GM18858 (cell line): Measurements from ENCODE around the gene R3HDM4.
"Not testable (repeated sequence)": the region's sequence is repeated elsewhere in the genome, so short reads cannot be mapped to it uniquely, and the experiment has no call there.

Source experiments
- ATAC-seq: cut with Tn5 transposase; IDR thresholded peaks from one replicate; pipeline ENCODE4 v1.9.1; 2021; ENCODE audit not compliant: unreplicated experiment

Gene R3HDM4

DNA sequence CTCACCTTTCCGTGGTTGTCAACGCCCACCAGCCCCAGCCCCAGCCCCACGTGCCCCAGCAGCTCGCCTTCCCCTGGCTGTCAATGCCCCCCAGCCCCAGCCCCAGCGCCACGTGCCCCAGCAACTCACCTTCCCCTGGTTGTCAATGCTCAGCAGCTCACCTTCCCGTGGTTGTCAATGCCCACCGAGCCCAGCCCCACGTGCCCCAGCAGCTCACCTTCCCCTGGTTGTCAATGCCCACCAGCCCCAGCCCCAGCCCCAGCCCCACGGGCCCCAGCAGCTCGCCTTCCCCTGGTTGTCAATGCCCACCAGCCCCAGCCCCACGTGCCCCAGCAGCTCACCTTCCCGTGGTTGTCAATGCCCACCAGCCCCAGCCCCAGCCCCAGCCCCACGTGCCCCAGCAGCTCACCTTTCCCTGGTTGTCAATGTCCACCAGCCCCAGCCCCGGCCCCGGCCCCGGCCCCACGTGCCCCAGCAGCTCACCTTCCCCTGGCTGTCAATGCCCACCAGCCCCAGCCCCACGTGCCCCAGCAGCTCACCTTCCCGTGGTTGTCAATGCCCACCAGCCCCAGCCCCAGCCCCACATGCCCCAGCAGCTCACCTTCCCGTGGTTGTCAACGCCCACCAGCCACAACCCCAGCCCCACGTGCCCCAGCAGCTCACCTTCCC, 34.9 kb downstream of the R3HDM4 start:
- not testable (repeated sequence) for ATAC-seq

DNA sequence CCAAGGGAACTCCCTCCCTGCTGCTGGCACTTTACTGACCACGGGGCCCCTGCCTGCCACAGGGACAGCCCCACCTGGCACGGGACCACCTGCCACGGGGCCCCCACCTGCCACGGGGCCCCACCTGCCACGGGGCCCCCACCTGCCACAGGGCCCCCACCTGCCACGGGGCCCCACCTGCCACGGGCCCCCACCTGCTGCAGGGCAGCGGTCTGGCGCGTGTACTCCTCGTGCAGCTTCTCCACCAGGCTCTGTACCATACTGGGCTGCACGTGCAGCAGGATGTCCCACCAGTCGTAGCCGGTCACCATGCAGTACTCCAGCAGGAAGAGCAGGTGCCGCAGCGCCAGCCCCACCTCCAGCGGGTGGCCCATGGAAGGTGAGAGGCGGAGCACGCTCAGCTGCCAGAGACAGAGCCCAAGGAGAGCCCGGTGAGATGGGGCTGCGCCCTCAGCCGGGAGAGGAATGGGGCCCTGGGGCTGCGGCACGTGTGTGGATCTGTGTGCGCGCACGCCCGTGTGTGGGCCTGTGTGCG, 36.2 kb downstream of the R3HDM4 start:
- ATAC-seq: no peak

DNA sequence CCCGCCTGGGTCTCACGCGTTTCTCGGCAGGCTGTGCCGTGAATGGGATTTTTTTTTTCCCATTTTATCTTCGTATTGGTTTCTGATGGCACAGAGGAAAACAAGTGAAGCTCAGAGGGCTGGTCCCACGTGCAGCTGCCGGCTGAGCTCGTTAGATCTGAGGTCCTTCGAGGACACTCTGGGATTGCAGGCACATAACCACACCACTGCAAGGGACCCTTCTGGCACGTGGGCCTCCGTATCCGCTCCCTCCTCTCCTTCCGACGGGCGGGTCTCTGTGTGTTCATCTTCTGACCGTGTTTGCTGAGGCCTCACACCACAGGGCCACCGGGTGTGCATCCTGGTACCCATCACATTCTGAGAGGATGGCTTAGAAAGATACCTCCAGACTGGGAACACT, 36.9 kb downstream of the R3HDM4 start:
- ATAC-seq: no peak

DNA sequence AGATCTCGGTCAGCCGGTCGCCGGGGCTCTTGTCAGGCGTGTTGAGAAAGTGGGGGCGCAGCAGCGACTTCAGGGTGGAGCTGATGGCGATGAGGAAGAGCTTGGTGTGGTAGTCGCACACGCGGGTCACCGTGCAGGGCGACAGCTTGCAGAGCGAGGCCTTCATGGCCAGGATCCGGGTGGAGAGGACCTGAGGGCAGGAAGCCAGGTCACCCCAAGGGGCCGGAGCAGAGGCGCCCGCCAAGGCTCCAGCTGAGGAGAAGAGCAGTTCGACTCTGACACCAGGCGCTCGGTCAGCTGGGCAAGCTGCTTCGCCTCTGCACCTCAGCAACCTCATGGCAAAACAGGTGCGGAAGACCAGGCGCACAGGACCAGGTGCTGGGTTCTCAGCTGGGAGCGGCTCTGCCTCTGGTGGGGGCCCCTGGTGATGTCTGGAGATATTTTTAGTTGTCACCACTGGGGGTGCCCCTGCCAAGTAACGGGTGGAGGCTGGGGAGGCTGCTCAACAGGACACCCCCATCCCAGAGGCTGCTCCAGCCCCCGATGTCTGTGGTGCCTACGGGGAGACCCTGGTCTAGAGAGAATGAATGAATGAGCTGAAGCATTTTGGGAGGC, 37.6 kb downstream of the R3HDM4 start:
- no peak for ATAC-seq

DNA sequence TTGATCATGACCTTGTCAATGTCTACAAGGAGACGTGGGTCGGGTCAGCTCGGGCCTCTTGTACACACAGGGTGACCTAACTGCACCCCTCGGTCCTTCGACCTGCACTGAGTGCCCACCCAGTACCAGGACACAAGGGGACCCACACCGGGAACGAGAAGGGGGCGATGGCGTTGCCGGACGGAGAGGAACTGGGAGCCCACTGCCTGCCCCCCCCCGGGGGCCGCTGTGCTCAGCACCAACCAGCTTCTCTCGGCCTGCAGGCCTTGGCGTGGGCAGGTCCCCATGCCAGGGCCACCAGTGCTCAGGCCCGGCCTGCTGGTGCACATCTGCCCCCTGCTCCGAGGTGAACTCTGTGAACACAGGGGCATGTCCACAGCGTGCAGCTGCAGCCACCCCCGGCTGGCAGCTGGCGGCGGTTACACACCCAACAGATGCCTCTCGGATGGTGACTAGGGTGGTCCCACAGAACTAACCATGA, 39.4 kb downstream of the R3HDM4 start:
- no peak for ATAC-seq

DNA sequence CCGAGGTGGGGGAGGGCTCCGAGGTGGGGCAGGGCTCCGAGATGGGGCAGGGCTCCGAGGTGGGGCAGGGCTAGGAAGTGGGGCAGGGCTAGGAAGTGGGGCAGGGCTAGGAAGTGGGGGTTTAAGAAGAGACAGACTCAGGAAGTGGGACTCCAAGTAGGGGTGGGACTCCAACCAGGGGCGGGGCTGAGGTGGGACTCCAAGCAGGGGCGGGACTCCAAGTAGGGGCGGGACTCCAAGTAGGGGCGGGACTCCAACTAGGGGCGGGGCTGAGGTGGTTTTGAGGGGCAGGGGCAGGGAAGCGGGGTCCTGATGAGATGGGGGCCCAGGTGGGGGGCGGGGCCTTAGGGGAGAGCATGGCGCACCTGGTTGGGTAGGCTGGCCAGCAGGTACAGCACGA, 39.9 kb downstream of the R3HDM4 start:
- no peak for ATAC-seq

DNA sequence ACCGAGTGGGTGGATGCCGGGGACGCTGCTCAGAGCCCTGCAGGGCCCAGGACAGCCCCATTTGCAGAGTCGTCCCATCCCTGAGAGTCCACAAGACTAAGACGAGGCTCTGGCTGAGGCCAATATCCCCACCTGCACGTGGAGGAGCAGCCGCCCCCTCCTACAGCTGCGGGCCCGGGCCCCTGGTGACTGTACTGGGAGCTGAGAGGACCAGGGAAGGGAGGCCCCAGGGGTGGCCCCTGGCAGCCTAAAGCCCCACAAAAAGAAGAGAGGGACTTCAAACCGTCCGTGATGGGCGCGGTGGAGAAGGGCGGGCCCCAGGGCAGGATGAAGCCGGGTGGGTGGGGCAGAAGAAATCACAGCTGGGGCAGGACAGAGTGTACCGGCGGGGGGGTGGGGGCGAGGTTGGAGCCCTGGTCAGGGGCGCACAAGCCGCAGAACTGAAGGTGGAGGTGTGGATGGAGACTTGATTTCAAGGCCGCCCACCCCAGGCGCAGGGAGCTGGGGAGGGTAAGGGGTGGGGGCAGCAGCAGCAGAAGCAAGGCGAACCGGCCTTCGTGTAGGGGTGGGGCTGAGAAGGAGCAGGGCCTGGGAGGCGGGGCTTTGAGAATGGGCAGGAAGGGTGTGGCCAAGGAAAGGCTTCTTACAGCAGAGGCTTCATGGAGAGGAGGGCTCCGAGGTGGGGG, 40.6 kb downstream of the R3HDM4 start:
- no peak for ATAC-seq

DNA sequence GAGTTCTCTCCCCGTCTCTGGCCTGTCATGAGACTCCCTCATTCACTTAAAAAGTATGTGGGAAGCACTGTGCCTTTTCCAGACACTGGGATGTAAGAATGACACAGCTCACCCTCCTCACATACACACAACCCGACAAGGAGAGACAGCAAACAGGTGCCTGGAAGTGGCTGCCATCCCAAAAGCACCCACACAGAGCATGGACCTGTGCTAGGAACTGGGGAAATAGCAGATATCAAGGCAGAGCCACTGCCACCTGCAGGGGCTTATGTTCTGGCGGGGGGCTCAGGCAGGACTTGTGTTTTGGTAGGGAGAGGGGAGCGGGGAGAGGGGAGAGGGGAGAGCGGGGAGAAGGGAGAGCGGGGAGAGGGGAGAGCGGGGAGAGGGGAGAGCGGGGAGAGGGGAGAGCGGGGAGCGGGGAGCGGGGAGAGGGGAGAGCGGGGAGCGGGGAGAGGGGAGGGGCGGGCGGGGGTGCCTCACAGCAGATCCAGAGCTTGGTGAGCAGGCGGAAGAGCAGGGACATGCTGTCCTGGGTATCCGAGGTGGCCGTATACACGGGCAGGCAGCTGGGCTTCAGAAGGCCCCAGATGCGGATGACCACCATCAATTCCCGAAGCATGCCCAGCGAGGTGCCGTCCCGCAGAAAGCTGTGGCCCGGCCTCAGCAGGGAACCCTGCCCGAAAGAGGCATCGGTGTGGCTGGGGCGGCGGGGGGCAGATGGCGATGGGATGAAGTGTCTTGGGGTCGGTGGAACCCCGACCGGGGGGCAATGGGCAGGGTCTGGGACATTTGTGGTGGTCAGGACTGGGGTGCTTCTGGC, 41.4 kb downstream of the R3HDM4 start:
- no peak for ATAC-seq

DNA sequence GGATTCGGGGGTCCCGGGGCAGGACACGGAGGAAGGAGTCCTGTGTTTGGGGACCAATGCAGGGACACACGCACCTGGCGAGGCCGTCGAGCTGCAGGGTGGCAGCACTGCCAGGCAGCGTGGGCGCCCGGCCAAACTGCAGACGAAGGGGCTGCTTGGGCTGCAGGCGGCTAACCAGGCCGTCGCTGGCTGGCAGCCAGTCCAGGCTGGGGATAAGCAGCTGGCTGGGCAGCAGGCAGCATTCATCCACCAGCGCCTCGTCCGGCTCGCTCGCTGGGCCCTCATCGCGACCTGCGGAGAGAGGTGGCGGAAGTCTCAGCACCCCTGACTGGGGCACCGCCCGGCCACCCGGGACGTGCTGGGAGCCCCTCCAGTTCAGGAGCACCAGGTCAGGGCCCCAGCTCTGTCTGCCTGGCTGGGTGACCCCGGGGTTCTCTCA, 42.0 kb downstream of the R3HDM4 start:
- no peak for ATAC-seq

DNA sequence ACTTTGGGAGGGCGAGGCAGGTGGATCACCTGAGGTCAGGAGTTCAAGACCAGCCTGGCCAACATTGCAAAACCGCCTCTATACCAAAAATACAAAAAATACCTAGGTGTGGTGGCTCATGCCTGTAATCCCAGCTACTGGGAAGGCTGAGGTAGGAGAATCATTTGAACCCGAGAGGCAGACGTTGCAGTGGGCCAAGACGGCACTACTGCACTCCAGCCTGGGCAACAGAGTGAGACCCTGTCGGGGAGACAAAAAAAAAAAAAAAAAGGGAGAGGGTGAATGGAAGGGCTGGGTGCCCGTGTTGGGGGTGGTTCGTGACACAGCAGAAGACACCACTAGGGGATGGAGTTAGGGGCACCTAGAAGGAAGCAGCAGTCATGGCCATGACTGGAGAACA, 42.7 kb downstream of the R3HDM4 start:
- no peak for ATAC-seq

DNA sequence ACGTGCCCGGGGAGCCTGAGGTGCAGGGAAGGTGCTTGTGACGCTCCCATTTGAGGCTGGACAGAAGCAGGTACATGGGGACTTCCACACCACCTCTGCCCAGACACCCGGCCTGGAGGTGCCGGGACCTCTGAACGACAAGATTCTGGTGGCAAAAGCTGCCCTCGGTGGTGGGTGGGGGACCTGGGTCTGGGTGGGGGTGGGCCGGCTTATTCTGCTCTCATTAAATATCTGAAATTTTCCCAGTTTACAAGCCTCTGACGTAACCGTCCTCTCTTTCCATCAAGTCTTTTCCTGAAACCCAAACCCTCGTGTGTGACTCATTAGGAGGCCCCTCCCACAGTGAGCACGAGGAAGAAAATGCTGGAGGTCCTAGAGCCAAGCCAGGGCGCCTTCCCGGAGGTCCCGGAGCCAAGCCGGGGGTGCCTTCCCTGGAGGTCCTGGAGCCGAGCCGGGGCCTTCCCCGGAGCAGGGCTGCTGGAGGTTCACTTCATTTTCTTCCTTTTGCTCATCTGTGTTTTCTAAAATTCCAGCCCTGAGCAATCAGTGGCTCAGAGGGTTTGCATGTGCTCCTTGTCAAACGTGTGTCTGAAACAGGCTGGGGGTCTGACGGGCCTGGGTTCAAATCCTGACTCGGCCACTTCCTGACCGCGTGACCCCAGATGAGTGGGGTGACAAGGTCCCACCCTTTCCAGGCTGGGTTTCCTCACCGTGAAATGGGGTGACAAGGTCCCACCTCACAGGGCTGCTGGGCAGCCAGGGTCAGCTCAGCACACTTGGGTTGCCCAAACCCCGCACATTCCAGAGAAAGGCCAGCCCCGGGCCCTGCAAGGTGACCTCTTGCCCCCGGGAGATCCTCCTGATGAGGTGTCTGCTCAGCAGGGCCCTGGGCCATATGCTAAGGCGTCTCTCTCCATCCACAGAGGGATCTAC, 43.5 kb downstream of the R3HDM4 start:
- no peak for ATAC-seq

DNA sequence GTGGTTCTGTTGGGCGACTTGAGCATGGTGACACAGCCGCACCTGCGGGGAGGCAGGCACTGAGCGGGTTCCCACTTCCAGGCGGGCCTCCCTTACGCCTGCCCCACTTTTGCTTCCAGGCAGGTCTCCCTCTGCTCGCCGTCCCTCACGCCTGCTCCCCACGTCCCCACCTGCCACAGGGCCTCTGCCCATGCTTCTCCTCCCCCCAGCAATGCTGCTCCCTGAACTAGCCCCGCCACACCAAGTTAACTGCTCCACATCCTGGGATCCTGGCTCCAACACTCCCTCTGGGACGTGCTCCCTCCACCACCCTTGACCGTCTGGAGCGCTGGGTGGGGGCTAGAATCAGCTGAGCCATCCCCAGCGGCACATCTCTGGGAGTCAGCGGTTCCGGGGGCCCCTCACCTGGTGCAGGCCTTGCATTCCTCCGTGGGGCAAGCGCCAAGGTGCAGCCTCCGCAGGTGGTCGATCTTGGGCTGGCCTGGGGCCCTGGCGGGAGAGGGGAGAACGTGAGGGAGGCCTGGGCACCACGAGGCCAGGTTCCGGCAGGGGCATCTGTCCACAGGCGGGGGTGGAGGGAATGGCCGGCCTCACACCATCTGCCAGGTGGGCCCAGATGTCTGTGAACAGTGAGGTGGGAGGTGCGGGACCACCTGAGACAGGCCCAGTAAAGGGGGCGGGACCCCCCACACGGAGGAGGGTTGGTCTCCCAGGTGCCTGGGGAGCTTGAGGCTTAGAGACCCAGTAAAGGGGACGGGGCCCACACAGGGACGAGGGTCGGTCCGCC, 44.4 kb downstream of the R3HDM4 start:
- ATAC-seq: no peak

DNA sequence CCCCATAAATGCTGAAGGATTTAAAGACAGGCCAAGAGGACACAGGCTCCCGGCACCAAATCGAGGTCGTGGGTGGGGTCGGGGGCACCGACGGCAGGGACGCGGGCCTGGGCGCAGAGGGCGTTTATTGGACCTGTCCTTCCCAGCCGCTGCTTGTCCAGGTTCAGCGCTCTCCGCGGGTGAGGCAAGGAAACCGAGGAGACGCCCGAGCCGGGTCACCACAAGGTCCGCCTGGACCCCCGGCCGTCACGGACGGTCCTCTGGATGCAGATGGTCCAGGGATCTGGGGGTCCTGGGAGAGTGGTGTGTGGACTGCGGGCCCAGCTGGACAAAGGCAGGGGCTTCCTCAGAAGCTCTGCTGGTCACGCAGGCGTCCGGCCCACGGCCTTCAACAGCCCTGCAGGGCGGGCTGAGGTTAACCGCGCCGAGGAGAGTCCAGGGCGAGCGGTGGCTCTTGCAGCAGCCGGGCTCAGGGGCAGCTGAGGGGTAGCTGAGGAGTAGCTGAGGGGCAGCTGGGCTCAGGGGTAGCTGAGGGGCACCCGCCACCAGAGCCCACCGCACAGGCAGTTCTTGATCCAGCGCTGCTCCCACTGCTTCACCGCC, 45.1 kb downstream of the R3HDM4 start:
- no peak for ATAC-seq

DNA sequence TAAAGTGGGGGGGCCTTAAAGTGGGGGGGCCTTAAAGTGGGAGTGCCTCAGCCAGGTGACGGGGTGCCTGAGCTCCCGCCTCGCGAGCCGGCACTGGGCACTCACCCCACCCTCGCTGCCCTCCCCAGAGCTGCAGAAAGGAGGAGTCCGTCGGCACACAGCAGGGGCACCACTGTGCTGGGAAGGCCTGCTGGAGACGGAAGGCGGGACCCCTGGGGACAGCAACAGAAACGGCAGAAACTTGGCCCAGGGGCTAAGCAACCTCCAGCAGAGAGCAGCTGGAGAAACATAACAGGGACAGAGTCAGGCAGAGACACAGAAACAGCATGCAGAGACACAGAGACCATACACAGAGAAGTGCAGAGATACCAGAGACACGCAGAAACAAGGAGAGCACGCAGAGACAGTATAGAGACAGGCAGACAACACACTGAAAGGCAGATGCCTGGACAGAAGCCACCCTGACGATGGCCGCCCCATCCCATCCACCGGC, 45.7 kb downstream of the R3HDM4 start:
- no peak for ATAC-seq

DNA sequence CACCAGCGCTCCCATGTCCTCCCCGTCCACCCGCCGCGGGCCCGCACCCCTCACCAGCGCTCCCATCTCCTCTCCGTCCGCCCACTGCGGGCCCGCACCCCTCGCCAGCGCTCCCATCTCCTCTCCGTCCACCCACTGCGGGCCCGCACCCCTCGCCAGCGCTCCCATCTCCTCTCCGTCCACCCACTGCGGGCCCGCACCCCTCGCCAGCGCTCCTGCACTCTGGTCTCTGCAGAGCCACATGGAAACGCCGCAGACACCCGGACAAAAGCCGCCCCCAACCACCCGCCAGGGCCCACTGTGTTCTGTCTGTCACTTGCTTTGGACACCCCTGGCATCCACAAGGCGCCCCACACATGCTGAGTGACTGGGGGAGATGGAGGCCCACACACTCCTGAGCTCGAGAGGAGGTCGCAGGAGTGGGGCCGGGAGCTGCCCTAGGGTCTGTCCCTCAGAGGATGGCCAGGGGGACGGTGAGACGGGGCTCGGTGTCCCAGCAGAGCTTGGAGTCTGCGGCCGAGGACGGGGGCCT, 46.2 kb downstream of the R3HDM4 start:
- ATAC-seq: no peak

DNA sequence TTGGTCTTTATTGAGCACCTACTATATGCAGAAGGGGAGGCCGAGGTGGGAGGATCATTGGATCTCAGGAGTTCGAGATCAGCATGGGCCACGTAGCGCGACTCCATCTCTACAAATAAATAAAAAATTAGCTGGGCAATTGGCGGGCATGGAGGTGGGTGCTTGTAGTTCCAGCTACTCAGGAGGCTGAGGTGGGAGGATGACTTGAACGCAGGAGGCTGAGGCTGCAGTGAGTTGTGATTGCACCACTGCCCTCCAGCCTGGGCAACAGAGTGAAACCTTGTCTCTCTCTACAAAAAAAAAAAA, 49.8 kb downstream of the R3HDM4 start:
- ATAC-seq: no peak

DNA sequence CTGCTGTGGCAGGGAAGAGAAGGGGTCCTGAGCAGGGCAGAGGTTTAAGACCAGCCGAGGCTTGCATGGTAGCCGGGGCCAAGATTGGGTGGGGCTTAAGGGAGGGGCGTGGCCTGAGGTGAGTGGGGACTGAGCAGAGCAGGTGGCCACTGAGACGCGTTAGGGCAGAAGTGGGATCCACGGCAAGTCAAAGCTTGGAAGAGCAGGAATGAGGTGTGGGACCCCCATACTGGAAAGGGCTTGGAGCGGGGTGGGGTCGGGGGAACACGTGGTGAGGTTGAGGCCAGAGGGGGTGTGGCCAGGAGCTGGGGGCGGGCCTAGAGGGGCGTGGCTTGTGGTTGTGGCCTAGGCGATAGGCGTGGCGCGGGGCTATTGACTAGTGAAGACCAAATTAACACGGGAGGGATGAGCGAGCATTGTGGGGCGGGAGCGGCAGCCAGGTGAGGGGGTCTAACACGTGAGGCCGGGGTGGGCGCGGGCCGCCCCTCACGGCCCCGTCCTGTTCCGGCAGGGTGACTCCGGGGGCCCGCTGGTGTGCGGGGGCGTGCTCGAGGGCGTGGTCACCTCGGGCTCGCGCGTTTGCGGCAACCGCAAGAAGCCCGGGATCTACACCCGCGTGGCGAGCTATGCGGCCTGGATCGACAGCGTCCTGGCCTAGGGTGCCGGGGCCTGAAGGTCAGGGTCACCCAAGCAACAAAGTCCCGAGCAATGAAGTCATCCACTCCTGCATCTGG, 50.3 kb downstream of the R3HDM4 start:
- no peak for ATAC-seq
